Ecto neural progenitor cell (in vitro differentiated cells): ENCODE data around the gene IGFL4.

Source experiments
- DNase-seq: peaks from one replicate; pipeline ENCODE4 v3.0.0-alpha.2; 2018; ENCODE audit warnings: low spot score

Gene IGFL4

GRCh38 chr19:46020819-46021125, 20.0 kb downstream of the IGFL4 start:
- no peak for DNase-seq

GRCh38 chr19:46019270-46019669, 21.5 kb downstream of the IGFL4 start:
- no peak for DNase-seq

GRCh38 chr19:46018729-46019251, 22.0 kb downstream of the IGFL4 start:
- no peak for DNase-seq

- no peak for DNase-seq
These were observed 22.7 kb downstream of the IGFL4 start for GRCh38 chr19:46017874-46018675.

GRCh38 chr19:46017095-46017429, 23.7 kb downstream of the IGFL4 start:
- DNase-seq = no peak

- peak; percentile 90 for DNase-seq
These were observed 24.2 kb downstream of the IGFL4 start for GRCh38 chr19:46016426-46017094.

GRCh38 chr19:46015687-46016425, 24.9 kb downstream of the IGFL4 start:
- DNase-seq = peak; percentile 67

GRCh38 chr19:46014941-46015686, 25.7 kb downstream of the IGFL4 start:
- DNase-seq = peak; percentile 90

- no peak for DNase-seq
These were observed 26.3 kb downstream of the IGFL4 start for GRCh38 chr19:46014534-46014933.

- DNase-seq = peak; percentile 88
These were observed 31.0 kb downstream of the IGFL4 start for GRCh38 chr19:46009530-46010510.

- DNase-seq = no peak
These were observed 34.4 kb downstream of the IGFL4 start for GRCh38 chr19:46006411-46006810.

GRCh38 chr19:46002678-46003275, 38.0 kb downstream of the IGFL4 start:
- no peak for DNase-seq

GRCh38 chr19:46000491-46001246, 40.1 kb downstream of the IGFL4 start:
- DNase-seq = peak; percentile 73

- DNase-seq = peak; percentile 73
These were observed 41.1 kb downstream of the IGFL4 start for GRCh38 chr19:45999653-46000121.

GRCh38 chr19:45998834-45999233, 42.0 kb downstream of the IGFL4 start:
- DNase-seq = no peak

GRCh38 chr19:45996933-45997332, 43.9 kb downstream of the IGFL4 start:
- DNase-seq = no peak

- no peak for DNase-seq
These were observed 45.0 kb downstream of the IGFL4 start for GRCh38 chr19:45995715-45996385.

GRCh38 chr19:45994998-45995714, 45.6 kb downstream of the IGFL4 start, which contains the start of gene CCDC61:
CCDC61 (plus strand) TSS chr19:45995467; CDS start chr19:46003019, 7,552 bp downstream.
- DNase-seq = peak; percentile 97
